Inferior parietal cortex (tissue), 1 donor: Measurements from ENCODE around the gene MOB2.

Experiments
- DNase-seq: peaks from one replicate; pipeline ENCODE4 v3.0.0-alpha.2; 2016; ENCODE audit errors: extremely low spot score

MOB2 gene, protein sequence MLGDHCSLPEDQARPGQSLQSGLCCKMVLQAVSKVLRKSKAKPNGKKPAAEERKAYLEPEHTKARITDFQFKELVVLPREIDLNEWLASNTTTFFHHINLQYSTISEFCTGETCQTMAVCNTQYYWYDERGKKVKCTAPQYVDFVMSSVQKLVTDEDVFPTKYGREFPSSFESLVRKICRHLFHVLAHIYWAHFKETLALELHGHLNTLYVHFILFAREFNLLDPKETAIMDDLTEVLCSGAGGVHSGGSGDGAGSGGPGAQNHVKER

DNA sequence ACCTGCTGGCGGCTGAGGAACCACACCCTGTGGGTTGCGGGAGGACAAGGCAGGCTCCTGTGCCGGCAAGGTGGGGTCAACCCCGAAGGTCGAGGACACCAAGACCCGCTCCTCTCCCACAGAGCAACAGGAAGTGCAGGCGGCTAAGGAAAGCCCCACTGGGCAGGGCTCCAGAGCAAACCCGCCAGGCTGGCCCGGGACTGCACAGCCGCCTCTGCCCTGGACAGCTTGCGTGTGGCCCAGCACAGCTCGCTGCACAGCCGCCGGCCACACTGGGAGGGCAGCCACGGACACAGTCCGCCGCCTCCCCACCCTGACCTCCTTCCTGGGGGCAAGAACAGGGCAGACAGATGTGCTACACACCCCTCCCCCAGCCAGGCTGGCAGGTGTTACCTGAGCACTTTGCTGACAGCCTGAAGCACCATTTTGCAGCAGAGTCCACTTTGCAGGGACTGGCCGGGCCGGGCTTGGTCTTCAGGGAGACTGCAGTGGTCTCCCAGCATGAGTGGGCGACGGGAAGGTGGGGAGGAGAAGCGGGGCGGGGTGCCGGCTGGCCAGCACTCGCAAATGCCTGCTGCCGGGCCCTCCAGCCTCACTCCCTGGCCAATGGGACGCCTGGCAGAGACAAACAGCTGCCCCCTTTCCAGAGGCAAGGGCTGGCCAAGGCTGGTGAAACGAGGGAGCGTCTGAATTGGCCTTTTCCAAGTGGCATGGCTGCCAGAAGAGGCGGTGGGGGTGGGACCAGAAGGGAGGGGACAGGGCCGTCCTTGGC is at the start of gene MOB2:
Gene MOB2, minus strand, starts transcription at position 726 of the 772 bp plus-strand sequence. Its CDS starts 223 bp downstream, at position 503.
- DNase-seq: no peak

DNA sequence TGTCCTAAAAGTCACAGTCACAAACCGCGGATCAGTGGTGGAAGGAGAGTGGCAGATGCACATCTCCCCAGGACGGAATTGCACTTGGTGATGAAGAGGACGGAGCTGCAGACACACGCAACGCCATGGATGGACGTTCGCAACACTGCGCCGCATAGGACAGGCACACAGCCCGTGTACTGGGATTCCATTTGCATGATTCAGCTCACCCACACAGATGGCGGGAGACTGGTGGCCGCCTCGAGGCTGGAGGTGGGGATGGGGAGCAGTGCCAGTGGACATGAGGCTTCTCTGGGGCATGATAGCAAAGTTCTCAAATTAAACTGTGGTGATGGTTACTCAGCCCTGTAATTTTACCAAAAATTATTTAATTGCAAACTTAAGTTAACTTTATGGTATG is 48.1 kb upstream of the MOB2 start:
- no peak for DNase-seq

DNA sequence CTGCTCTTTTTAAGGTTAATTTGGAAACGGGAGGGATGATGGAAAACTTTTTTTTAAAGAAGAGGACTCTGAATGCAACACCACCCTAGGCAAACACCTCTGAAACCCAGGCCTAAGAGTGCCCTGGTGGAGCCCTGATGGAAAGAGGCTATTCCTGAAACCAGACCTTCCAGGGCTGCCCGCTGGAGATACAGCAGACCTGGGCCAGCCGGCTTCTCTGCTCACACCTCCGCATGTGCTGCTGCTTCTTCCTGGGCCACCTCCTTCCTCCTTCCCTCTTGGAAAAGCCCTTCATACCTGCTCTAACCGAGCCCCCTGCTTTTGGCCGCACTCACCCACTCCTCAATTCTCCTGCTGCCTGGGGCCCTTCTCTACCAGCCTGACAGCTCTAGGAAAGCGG is 47.6 kb upstream of the MOB2 start:
- no peak for DNase-seq

DNA sequence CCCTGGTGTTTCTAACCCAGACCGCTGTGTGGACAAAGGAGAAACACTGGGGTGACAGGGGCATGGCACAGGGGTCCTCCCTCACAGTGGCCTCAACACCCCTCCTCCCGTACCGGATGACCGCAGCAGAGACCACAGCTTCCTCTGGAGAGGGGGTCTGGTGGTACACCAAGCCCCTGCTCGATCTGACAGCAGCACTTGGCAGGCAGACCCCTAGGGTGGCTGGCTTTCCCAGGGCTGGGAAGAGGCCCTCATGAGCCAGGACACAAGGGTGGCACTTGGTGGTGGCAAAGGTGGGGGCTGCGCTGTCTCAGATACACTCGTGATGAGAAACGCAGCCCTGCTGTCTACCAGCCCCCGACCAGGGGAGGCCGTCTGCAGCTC is 46.8 kb upstream of the MOB2 start:
- no peak for DNase-seq

DNA sequence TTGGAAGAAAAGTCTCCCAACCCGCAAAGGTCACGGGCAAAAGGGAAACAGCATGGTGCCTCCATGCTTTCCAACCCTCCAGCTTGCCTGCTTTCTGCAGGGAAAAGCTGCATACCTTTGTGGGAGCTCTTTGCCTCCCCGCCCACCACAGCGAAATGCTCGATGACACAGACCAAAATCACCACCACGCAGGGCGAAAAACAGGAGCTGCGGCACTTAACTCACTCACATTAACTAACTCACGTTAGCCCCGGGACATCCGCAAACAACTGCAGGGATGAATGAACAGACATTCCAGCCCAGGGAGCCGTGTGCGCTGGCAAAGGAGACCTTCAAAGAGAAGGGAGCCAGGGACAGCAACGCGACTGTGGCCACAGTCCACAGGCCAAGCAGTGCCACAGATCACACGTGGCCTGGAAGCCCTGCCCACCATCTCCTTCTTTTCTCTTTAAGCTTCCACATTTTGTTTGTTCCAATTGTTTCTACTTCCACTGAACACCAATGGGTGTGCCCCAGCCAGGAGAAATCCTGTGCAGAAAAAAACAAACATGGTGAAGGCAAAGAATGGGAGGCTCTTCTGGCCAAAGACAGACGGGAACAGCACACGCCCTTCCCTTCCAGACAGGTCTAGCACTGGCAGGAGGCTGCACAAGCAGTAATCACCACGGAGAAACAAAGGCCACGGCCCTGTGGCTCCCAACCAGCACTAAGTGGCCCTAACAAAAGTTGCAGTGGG is 46.2 kb upstream of the MOB2 start:
- no peak for DNase-seq

DNA sequence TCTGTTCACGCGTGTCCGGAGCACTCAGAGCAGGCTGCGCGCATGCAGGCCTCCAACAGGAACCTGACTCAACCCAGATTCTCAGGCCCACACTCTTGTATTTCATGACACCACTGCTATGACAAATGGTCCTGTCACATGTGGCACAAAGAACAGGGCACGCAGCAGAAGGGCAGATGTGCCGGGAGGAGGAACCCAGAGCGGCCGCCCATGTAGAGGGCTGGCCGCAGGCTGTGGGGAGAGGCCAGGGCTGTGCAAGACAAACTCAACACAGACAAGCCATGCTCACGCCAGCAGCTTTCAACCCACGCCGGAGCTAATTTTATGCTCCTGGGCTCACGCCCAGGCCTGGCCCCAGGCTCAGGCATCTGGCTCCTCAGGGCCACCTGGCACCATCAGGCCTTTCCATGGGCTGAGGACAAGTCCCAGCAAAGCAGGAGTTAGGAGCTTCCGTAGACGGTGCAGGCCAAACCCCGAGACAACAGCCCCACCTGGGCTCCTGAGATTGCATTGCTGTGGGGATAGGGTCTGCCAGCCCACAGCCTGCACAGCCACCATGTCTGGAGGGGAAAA is 45.5 kb upstream of the MOB2 start:
- no peak for DNase-seq

DNA sequence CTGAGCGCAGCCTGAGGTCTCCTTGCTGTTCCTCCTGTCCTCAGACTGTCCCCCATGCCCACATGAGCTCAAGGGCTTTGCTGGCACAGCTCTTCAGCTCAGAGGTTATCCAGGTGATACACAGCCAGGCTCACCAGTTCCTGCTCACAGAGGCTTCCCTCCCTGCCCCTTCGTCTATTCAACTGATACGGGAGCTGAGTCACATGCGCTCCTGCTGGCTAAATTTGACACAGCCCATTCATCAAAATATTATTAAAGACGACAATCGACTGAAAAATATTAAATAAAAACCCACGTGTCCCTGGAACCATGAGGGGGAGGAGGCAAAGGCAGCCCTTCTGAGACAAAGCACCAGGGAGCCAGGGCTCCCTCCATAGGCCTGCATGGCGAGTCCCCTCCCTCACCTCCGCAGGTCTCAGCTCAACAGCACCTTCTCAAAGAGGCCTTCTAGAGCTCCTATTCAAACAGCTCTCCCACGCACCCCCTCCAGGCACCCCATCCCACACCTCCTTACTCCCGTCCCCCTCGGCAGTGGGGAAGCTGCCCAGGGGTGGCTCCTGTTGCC is 45.0 kb upstream of the MOB2 start:
- DNase-seq: no peak

DNA sequence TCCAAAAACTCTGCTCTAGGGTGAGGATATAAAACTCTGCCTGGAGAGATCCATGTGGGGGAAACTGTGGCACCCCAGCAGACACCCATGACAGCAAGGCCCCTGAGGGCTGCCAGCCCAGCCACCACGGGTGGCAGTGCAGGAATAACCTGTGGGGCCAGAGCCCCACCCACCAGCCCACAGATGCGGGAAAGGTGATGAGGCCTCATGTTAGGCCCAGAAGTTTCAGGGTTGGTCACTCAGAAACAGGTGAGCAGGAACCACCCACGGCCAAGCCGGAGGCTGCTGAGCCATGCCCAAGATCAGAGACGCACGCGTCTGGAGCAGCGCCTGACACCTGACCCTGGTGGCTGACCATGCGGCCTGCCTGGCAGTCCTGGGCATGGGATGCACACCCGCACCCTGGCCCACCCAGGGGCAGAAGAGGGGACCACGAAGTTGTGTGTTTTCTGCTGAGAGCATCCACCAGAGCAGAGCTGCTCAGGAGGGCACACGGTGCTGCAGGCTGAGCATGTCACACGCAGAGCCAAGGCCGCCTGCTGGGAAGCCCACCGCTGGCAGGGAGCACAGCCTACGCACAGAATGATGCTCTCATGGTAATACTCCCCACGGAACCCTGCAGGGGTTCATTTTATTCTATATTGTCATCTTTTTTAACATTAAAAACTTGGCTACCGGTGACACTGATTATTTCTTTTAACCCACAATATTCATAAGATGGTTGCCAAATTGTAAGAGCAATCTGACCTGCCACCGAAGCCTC is 44.3 kb upstream of the MOB2 start:
- no peak for DNase-seq

DNA sequence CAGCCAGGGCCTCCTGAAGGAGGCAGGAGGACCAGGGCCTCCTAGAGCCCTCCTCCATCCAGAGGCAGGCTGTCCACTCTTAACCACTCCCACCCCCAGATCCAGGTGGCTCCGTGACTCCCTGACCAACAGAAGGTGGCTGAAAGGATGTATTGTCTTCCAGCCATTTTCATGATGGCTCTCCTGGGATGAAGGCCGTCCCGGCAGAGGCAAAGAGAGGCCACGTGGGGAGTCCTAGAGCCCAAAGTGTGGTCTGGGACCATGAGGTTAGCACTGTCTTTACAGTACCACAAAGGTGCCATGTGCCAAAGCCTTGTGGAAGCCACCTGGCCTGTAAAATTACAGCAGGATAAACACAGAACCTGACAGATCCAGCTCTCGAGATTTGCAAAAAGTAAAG is 43.2 kb upstream of the MOB2 start:
- DNase-seq: no peak

DNA sequence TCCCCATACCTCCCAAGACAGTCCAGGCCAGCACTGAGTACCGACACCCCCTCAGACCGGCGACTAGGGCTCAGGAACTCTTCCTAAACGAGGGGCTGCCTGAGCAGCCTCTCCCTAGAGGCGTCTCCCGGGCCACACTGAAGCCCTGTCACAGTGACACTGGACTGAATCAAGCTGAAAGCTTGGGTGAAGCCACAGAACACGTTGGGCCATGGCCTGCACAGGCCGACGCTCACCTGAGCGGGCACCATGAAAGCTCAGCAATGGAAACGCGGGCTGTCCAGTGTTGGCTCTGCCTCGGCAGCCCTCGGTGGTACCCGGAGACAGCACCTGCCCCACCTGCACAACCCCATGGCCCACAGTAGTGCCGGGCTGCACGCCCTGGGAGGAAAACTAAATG is 42.7 kb upstream of the MOB2 start:
- no peak for DNase-seq

DNA sequence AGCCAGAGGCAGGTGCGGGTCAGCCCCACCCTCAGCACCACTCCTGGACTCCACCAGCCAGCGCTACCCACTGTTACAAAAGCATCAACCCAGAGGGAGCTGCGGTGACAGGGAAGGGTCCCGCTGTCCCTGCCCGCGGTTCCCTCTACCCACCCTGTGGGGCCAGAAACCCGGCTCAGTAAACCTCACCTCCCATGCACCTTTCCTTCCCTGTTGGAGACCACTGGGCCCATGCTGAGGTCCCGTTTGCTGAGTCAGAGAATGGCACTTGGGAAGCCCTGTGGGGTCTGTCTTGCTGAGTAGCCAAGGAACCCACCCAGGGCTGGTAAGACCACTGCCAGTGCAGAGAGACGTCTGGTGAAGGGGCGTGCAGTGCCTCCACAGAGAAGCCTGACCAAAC is 42.1 kb upstream of the MOB2 start:
- no peak for DNase-seq

DNA sequence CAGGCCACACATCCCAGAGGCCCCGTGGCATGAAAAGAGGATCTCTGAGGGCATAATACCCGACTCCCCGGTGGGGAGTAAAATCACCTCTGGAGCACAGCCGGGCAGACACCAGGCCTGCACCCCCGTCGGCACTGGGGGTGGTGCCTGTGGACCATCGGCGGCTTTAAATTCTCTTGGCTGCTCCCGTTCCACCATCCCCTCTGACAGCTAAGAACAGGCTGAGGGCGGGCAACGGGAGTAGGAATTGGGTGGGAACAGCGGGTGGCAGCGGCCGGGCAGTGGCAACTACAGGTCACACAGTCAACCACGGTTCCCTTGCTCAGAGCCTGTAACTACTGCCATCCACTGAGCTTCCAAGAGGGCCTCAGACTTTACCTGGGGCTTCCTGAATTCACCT is 40.2 kb upstream of the MOB2 start:
- DNase-seq: no peak

DNA sequence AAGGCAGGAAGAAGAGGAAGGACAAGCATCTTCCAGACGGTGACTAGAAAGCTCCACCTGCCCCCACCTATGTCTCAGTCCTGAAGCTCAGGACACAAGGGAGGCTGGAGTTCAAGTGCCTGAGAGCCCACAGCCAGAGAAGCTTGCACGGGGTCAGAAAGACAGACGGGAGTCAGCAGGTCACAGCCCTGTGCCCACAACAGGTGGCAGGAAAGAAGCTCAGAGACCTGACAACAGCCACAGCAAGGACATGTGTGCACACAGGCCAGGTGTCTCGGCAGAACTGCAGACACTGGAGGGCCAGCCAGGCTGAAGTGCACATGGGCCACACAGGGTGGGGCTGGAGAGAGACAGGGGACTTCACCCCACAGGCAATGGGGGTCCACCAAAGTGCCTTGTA is 37.2 kb upstream of the MOB2 start:
- DNase-seq: no peak

DNA sequence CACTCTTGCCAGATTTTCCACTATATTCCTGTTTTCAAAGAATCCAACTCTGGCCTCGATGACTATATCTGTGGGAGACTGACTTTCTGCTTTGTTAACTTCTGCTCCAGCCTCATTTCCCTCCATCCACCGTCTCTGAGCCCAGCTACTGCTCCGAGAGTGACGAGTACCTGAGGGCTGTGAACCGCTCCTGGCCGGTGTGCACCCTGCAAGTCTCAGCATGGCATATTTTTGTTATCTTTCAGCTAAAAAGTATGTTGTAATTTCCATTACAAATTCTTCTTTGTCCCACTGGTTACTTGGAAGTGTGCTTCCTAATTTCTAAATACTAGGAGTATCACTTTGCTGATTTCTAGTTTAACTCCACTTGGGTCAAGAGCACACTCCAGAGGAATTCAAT is 36.5 kb upstream of the MOB2 start:
- no peak for DNase-seq

DNA sequence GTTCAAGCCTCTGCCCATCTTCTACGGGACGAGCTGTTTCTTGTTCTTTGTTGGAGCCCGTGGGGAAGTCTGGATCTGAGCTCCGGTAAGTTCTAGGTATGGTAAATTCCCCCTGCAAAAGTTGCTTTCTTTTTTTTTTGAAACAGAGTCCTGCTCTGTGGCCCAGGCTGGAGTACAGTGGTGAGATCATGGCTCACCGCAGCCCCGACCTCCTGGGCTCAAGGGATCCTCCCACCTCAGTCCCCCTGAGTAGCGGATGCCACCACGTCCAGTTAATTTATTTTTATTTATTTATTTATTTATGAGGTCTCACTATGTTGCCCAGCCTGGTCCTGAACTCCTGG is 35.5 kb upstream of the MOB2 start:
- DNase-seq: no peak

DNA sequence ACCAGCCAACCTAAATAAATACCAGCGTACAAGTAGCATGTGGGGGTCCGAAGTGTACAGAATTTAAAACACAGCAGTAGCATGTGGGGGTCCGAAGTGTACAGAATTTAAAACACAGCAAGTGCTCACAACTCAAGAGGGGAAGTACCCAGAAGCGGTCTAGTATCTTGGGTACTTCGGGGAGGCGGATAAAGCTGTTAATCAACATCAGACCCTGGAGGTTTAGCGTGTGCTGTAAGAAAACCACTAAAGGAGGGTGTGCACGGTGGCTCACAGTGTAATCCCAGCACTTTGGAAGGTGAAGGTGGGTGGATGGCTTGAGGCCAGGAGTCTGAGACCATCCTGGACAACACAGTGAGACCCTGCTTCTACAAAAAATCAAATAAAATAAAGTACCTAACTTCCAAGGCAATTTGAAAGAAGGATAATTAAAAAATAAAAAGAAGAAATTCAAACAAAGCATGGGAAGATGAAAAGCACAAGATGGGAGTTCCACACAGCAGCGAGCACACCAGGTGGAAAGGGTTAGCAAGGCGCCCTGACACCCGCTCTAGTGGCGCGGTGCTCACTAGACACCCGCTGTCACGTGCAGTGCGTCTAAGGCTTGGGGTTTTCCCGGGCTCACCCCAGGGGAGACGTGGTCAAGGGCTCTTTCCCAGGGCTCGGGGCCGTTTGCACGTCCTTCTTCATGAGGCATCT is 35.0 kb upstream of the MOB2 start:
- no peak for DNase-seq

DNA sequence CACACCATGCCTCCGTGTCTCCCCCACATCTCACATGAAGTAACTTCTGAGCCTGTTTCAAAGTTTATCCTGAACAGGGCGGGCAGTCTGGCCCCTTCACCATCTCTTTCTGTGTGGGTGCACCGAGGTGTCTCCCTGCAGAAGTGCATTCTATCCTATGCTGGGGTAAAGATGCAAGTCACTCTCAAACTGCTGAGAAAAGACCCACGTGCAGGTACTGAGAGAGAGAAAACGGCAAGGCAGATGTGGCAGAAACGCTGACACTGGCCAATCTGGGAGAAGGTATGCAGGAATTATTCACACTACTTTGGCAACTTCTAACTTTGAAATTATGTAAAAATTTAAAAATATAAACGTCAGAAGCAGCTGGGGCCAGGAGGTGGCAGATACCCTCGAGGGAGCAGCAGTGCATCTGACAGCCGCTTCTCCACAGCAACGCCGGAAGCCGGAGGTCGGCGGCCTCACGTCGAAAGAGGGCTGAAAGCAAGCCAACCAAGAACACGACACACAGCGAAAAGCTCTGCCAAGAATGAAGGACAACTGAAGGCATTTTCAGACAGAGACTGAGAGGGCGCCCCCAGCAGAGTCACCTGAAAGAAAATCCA is 34.2 kb upstream of the MOB2 start:
- no peak for DNase-seq

DNA sequence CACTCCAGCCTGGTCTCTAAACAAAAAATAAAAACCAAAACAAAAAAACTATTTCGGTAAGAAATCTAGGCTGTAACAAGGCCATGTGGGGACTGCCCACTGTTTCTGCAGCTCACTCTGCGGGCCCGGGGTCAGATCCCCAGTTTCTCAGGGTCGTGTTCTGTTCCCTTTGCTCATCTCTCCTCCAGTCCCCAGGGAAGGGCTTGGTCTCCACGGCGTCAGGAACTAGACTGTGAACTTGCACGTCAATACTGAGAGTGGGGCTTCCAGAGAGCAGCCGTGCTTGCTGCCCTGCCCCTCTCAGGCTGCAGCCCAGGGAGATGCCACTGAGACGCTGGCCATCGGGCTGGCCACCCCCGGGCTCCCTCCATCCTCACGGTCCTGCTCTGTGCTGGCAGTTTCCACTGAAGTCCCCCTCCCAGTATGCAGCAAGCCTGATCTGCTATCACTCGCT is 33.7 kb upstream of the MOB2 start:
- DNase-seq: no peak

DNA sequence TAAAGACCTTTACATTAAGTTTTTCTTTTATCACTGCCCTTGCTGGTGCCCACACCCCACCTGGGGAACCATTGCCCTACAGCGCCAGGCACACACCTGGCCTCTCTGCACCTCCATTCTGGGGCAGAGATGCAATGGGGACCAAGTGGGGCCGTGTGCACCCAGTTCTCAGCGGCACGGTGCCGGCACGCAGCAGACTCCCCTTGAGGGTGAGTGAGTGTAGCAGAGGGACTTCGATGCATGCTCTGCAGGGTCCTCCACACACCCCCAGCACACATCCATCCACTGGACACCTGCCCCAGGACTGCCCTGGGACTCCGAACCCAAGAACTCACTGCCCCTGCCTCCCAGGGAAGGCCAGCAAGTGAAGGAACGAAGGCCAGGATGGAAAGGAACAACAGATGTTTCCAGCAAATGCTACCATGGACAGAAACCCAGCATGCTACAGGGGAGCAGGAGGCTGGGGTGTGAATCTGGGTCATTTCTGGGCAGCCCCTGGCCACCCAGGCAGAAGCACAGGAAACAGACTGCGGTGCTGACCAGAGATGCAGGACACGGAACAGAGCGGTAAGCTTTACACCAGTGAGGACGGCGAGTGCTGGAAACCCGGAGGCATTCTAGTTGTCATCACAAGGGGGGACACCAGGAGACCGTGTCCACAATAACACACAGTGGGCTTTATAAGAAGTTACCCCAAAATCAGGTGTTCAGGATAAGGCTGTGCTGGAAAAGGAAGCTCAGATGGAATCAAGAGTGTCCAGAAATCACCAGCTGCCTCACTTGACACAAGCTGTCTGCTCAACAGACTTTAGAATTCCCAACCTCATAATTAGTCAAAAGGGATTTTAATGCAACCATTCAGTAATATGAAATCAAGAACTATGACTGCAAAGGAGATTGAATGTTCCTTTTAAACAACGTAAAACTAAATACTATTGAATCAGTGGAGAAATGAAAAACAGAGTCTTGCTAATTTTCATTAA is 32.7 kb upstream of the MOB2 start:
- DNase-seq: no peak
